HUES48 (cell line): Measurements from ENCODE around the gene PLEKHA7.
"Not testable (repeated sequence)": the region's sequence is repeated elsewhere in the genome, so short reads cannot be mapped to it uniquely, and the experiment has no call there.

Experiments used
- H3K27ac ChIP-seq: one replicate; pipeline ENCODE4 v1.7.0; 2013; ENCODE audit warnings: low read depth, low read length, inconsistent platforms
- H3K27me3 ChIP-seq: 2 replicates; pipeline ENCODE4 v1.6.1; 2013; ENCODE audit warnings: mild to moderate bottlenecking, low read length; ENCODE audit not compliant: control insufficient read depth, insufficient read depth
- H3K36me3 ChIP-seq: 2 replicates; pipeline ENCODE4 v1.6.1; 2013; ENCODE audit warnings: low read length; ENCODE audit not compliant: control insufficient read depth, insufficient read depth
- H3K4me1 ChIP-seq: 2 replicates; pipeline ENCODE4 v1.6.1; 2013; ENCODE audit warnings: mild to moderate bottlenecking, low read length; ENCODE audit not compliant: control insufficient read depth, insufficient read depth
- H3K4me3 ChIP-seq: 2 replicates; pipeline ENCODE4 v1.5.1; 2013; ENCODE audit warnings: mild to moderate bottlenecking, low read depth, low read length
- H3K9ac ChIP-seq: 2 replicates; pipeline ENCODE4 v1.6.1; 2013; ENCODE audit warnings: mild to moderate bottlenecking, low read depth, low read length, moderate library complexity
- H3K9me3 ChIP-seq: 2 replicates; pipeline ENCODE4 v1.6.1; 2013; ENCODE audit warnings: low read length; ENCODE audit not compliant: control insufficient read depth, insufficient read depth

Gene PLEKHA7

GRCh38 chr11:16891165-16891564 lies 123.0 kb downstream of the PLEKHA7 start:
- Histone ChIP-seq H3K27ac (no peak overlapping the region), H3K4me1 (peaks cover 18% of the 10 kb centered on the region), H3K36me3 (no peaks in the 10 kb centered on the region), H3K9me3 (no peaks in the 10 kb centered on the region), H3K9ac (no peak overlapping the region), H3K27me3 (peaks cover 7% of the 10 kb centered on the region; the same call in 1 of the 2 replicates), H3K4me3 (no peak overlapping the region)

- Histone ChIP-seq H3K4me3 (no peak overlapping the region), H3K9me3 (no peaks in the 10 kb centered on the region), H3K4me1 (peaks cover 18% of the 10 kb centered on the region), H3K36me3 (no peaks in the 10 kb centered on the region), H3K27ac (no peak overlapping the region), H3K27me3 (no peaks in the 10 kb centered on the region), H3K9ac (no peak overlapping the region)
Observed at GRCh38 chr11:16890442-16890841, 123.8 kb downstream of the PLEKHA7 start.

- Histone ChIP-seq H3K27ac (no peak overlapping the region), H3K27me3 (no peaks in the 10 kb centered on the region), H3K4me3 (no peak overlapping the region), H3K4me1 (peaks cover 18% of the 10 kb centered on the region), H3K9me3 (no peaks in the 10 kb centered on the region), H3K36me3 (no peaks in the 10 kb centered on the region), H3K9ac (no peak overlapping the region)
Observed at GRCh38 chr11:16889905-16890304, 124.3 kb downstream of the PLEKHA7 start.

- peaks cover 12% of the 10 kb centered on the region for H3K4me1 ChIP-seq
- H3K4me3 ChIP-seq, H3K27me3 ChIP-seq, H3K27ac ChIP-seq, H3K9ac ChIP-seq, H3K9me3 ChIP-seq, H3K36me3 ChIP-seq: not testable (repeated sequence)
Observed at GRCh38 chr11:16889010-16889409, 125.2 kb downstream of the PLEKHA7 start.

- not testable (repeated sequence) for H3K4me3 ChIP-seq, H3K27me3 ChIP-seq, H3K9ac ChIP-seq, H3K4me1 ChIP-seq, H3K36me3 ChIP-seq, H3K9me3 ChIP-seq, H3K27ac ChIP-seq
Observed at GRCh38 chr11:16887887-16888286, 126.3 kb downstream of the PLEKHA7 start.

GRCh38 chr11:16883174-16883573 lies 131.0 kb downstream of the PLEKHA7 start:
- no peaks in the 10 kb centered on the region for H3K27me3 ChIP-seq
- H3K4me3 ChIP-seq: no peak overlapping the region
- H3K9me3 ChIP-seq: no peaks in the 10 kb centered on the region
- peaks cover 15% of the 10 kb centered on the region for H3K4me1 ChIP-seq
- H3K36me3 ChIP-seq: no peaks in the 10 kb centered on the region
- H3K9ac ChIP-seq: no peak overlapping the region
- no peak overlapping the region for H3K27ac ChIP-seq

GRCh38 chr11:16881766-16882165 lies 132.4 kb downstream of the PLEKHA7 start:
- Histone ChIP-seq H3K27me3 (no peaks in the 10 kb centered on the region), H3K4me3 (no peak overlapping the region), H3K36me3 (no peaks in the 10 kb centered on the region), H3K9me3 (no peaks in the 10 kb centered on the region), H3K27ac (no peak overlapping the region), H3K9ac (no peak overlapping the region), H3K4me1 (peaks cover 24% of the 10 kb centered on the region)

GRCh38 chr11:16881074-16881709 lies 133.0 kb downstream of the PLEKHA7 start:
- H3K9ac ChIP-seq: no peak overlapping the region
- H3K27ac ChIP-seq: no peak overlapping the region
- H3K4me1 ChIP-seq: peaks cover 26% of the 10 kb centered on the region
- no peaks in the 10 kb centered on the region for H3K36me3 ChIP-seq
- H3K9me3 ChIP-seq: no peaks in the 10 kb centered on the region
- no peak overlapping the region for H3K4me3 ChIP-seq
- H3K27me3 ChIP-seq: no peaks in the 10 kb centered on the region

- Histone ChIP-seq H3K9ac (no peak overlapping the region), H3K4me1 (peaks cover 30% of the 10 kb centered on the region), H3K9me3 (no peaks in the 10 kb centered on the region), H3K27me3 (no peaks in the 10 kb centered on the region), H3K27ac (no peak overlapping the region), H3K36me3 (no peaks in the 10 kb centered on the region), H3K4me3 (no peak overlapping the region)
Observed at GRCh38 chr11:16880184-16880801, 133.9 kb downstream of the PLEKHA7 start.

- H3K4me3 ChIP-seq: no peak overlapping the region
- H3K4me1 ChIP-seq: peaks cover 30% of the 10 kb centered on the region
- H3K9me3 ChIP-seq: no peaks in the 10 kb centered on the region
- H3K27ac ChIP-seq: no peak overlapping the region
- no peaks in the 10 kb centered on the region for H3K27me3 ChIP-seq
- no peaks in the 10 kb centered on the region for H3K36me3 ChIP-seq
- no peak overlapping the region for H3K9ac ChIP-seq
Observed at GRCh38 chr11:16879690-16880089, 134.5 kb downstream of the PLEKHA7 start.

GRCh38 chr11:16876837-16877236 lies 137.4 kb downstream of the PLEKHA7 start:
- H3K4me1 ChIP-seq: peaks cover 30% of the 10 kb centered on the region
- H3K36me3 ChIP-seq: no peaks in the 10 kb centered on the region
- no peaks in the 10 kb centered on the region for H3K9me3 ChIP-seq
- no peaks in the 10 kb centered on the region for H3K27me3 ChIP-seq
- H3K27ac ChIP-seq: no peak overlapping the region
- H3K9ac ChIP-seq: no peak overlapping the region
- no peak overlapping the region for H3K4me3 ChIP-seq
